ENCODE results near the gene BCAS3. TPM values are rescaled to one million over a fixed set of nuclear protein-coding genes. Genes with fewer than 3 reads are reported as not detected.

Gene BCAS3
- total RNA-seq, 4 donors from 2014 or later, result 13.0 to 27.8 (median 20.7) TPM

DNA sequence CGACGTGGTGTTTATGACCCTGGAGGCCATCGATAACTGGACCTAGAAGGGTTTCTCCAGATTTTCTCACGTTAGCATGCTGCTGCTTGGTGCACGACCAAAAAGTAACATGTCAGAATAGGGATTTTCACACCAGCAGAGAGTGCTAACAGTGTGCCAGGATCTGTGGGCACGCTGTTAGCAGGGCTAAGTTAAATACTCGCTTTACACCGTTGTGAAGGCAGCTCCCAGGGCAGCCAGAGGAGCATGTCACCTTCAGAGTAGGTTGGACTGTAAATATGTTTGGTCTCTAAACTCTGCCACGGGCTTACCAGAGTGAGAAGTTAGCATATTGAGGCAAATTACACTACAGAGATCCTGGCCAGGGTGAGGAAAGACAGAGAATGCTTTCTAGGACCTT is 608.8 kb downstream of the BCAS3 start:
- intact Hi-C loops (cut with DNase I), result no loop called here
- WGBS, 2 donors, result 71 to 77% methylated on average over 6 to 9 of the region's 9 CpGs

DNA sequence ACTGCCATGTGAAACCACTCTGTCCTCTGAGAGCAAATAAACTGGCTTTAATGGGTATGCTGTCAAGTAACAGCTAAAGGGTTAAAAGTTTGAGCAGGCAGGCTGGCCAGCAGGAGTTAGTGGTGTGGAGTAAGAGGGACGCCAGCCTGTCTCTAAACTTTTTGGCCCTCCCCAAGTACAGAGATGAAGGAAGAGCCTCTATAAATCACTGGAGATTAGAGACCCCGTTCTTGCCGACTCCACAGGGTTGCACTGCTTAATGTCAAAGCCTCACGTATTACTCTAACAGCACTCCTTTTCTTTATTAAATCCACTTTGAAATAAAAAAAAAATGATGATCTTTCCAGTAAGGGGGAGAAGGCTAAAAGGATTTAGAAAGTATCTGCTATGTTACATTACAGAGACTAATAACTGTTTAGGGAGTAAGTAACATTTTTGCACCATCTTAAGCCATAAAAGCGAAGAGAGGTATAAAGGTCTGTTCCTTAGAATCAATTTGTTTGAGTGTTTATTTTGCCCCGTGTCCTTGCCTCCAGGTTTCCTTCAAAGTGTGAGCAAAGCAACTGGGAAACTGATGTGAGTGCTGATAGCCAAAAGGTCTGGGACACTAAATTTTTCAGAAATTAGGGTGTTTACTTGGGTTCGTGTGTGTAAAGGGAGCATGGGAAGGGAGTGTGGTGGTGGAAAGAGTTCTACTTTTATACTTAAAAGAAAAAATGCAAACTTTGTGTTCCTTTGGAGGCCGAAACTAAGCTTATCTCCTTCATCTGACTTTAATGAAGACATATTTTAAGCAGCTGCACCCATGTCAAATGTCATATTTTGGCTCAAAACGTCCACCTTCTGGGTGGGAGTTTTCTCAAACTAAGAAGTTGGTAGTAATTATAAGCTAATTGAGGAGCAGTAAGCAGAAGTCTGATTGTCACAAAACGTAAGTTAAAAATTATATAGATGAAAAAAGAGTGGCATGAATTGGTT is 612.0 kb downstream of the BCAS3 start:
- Histone ChIP-seq H3K27me3 (no peaks in the 10 kb centered on the region), H3K4me3 (no peak overlapping the region), H3K36me3 (no peaks in the 10 kb centered on the region), H3K4me1 (peaks cover 0 to 36% (median 6%) of the 10 kb centered on the region in 3 donors), H3K27ac (no peak overlapping the region), H3K9me3 (no peaks in the 10 kb centered on the region)
- TF ChIP-seq, protein P1, sequence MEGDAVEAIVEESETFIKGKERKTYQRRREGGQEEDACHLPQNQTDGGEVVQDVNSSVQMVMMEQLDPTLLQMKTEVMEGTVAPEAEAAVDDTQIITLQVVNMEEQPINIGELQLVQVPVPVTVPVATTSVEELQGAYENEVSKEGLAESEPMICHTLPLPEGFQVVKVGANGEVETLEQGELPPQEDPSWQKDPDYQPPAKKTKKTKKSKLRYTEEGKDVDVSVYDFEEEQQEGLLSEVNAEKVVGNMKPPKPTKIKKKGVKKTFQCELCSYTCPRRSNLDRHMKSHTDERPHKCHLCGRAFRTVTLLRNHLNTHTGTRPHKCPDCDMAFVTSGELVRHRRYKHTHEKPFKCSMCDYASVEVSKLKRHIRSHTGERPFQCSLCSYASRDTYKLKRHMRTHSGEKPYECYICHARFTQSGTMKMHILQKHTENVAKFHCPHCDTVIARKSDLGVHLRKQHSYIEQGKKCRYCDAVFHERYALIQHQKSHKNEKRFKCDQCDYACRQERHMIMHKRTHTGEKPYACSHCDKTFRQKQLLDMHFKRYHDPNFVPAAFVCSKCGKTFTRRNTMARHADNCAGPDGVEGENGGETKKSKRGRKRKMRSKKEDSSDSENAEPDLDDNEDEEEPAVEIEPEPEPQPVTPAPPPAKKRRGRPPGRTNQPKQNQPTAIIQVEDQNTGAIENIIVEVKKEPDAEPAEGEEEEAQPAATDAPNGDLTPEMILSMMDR (IDR thresholded peaks at IDR 0.05), result no peak
- TF ChIP-seq POLR2A (IDR thresholded peaks at IDR 0.05), result no peak
- 66 to 85% methylated on average over 10 of the region's 10 CpGs for WGBS, 2 donors
- intact Hi-C loops (cut with DNase I), result no loop called here
- no peak for DNase-seq

More for the DNA sequence above, 608.8 kb downstream of the BCAS3 start:
- peaks cover 0 to 23% (median 0%) of the 10 kb centered on the region in 3 donors for H3K4me1 ChIP-seq
- H3K27ac ChIP-seq, result peak overlapping the region in 2 of 4 donors; percentile 25 to 43
- H3K4me3 ChIP-seq, result no peak overlapping the region
- no peak for DNase-seq
- no peaks in the 10 kb centered on the region for H3K27me3 ChIP-seq
- TF ChIP-seq, protein P1 (IDR thresholded peaks at IDR 0.05), result no peak
- no peak for TF ChIP-seq POLR2A (IDR thresholded peaks at IDR 0.05)
- H3K9me3 ChIP-seq, result no peaks in the 10 kb centered on the region
- H3K36me3 ChIP-seq, result no peaks in the 10 kb centered on the region

DNA sequence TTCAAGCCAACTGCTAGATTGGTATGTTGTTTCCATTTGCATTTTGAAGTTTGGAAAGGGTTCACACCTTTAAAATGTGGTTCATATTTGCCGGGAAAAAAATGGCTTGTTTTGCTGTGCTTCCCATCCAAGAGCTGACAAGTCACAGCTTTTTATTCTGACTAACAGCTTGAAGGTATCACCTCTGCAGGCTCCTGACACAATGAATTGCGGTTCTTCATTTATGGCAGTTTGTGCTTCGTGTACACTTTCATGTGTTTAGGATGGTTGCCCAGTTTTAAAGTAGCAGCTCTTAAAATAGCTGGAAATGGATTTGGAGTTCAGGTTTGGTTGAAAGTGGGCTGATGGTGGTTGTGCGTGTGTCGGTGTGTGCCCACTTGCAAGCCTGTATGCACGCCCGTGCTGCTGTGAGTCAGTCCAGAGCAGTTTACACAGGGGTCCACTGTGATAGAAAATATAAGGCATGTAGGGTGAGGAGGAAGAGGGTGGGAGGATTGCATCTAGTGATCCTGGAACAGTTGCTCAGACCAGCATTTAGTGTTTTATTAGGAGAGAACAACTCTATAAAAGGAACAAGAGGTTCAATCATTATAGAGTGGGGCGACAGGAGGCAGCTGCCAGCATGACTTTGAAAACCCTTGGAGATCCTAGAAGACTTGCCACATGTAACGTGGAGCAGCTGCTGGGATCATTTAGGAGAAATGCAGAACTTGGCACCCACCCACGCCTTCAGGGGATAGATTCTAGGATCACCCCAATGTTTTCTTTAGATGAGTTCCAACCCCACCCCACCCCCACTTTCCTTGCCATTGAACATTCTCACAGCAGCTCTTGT is 614.0 kb downstream of the BCAS3 start:
- no peaks in the 10 kb centered on the region for H3K9me3 ChIP-seq
- WGBS, 2 donors, result 38 to 47% methylated on average over 10 of the region's 10 CpGs
- no peak for DNase-seq
- intact Hi-C loops (cut with DNase I), result no loop called here
- H3K36me3 ChIP-seq, result no peaks in the 10 kb centered on the region
- H3K27ac ChIP-seq, result peak overlapping the region in 2 of 4 donors; percentile 9 to 40
- H3K4me1 ChIP-seq, result peaks cover 0 to 22% (median 6%) of the 10 kb centered on the region in 3 donors
- TF ChIP-seq POLR2A (IDR thresholded peaks at IDR 0.05), result no peak
- TF ChIP-seq, protein P1 (IDR thresholded peaks at IDR 0.05), result no peak
- no peak overlapping the region for H3K4me3 ChIP-seq
- H3K27me3 ChIP-seq, result no peaks in the 10 kb centered on the region

DNA sequence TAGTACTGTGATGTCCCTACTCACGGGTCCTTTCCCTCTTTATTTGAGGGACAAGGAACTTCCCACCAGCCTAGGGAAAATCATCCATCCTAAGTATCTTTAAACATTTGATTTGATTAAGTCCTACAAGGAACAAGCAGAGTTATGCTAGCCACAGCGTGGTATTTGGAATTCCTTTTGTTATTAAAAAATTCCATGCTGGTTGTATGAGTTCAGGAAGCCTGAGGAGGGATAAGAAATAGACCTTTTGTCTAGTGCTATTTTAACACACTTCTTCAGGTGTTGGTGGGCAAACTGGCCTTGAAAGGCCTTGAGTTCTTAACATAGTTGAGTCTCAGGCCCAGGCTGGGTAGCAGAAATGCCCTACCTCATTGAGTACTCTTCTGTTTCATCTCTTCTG is 616.6 kb downstream of the BCAS3 start:
- no peaks in the 10 kb centered on the region for H3K9me3 ChIP-seq
- H3K4me1 ChIP-seq, result peaks cover 0 to 22% (median 6%) of the 10 kb centered on the region in 3 donors
- H3K4me3 ChIP-seq, result no peak overlapping the region
- WGBS, 2 donors, result 87 to 91% methylated on average over 2 of the region's 2 CpGs
- DNase-seq, result no peak
- no peak for TF ChIP-seq POLR2A (IDR thresholded peaks at IDR 0.05)
- TF ChIP-seq, protein P1 (IDR thresholded peaks at IDR 0.05), result no peak
- H3K27me3 ChIP-seq, result no peaks in the 10 kb centered on the region
- intact Hi-C loops (cut with DNase I), result no loop called here
- H3K36me3 ChIP-seq, result no peaks in the 10 kb centered on the region
- peak overlapping the region in 2 of 4 donors; percentile 6 to 56 for H3K27ac ChIP-seq
